GM19043 (cell line): ENCODE data around the gene KATNB1.

ENCODE experiments used
- ATAC-seq: cut with Tn5 transposase; IDR thresholded peaks from one replicate; pipeline ENCODE4 v1.9.1; 2021; ENCODE audit warnings: low read depth; ENCODE audit not compliant: unreplicated experiment

The KATNB1 gene

GRCh38 chr16:57754354-57755060, 18.9 kb downstream of the KATNB1 start:
- no peak for ATAC-seq

GRCh38 chr16:57755061-57755684, 19.6 kb downstream of the KATNB1 start:
- no peak for ATAC-seq

DNA sequence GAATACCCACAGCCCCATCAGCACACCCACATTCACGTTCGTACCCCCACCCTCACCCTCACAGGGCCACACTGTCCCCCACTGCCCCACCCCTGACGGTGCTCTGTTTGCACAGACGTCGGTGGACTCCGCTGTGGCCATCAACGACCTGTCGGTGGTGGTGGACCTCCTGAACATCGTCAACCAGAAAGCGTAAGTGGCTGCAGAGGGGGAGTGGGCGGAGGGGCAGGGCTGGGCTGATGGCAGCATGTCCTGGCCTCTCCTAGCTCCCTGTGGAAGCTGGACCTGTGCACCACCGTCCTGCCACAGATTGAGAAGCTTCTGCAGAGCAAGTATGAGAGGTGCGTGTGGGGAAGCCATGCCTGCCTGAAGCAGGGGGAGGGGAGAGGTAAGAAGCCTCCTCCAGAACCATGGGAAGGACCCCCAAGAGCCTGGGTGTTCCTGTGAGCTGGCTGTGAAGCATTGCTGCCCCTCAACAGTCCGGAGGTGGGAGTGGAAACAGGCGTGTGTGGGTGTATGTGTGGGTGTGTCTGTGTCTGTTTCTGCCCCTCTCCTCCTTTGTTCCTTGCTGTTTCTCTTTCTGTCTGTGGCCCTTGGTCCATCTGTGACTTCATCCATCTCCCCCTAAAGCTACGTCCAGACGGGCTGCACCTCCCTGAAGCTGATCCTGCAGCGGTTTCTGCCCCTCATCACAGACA, 20.3 kb downstream of the KATNB1 start:
- ATAC-seq = no peak

GRCh38 chr16:57756424-57757325, 21.1 kb downstream of the KATNB1 start:
- ATAC-seq = no peak

- peak; percentile 88 for ATAC-seq
Observed at GRCh38 chr16:57757326-57757786, 21.8 kb downstream of the KATNB1 start.

DNA sequence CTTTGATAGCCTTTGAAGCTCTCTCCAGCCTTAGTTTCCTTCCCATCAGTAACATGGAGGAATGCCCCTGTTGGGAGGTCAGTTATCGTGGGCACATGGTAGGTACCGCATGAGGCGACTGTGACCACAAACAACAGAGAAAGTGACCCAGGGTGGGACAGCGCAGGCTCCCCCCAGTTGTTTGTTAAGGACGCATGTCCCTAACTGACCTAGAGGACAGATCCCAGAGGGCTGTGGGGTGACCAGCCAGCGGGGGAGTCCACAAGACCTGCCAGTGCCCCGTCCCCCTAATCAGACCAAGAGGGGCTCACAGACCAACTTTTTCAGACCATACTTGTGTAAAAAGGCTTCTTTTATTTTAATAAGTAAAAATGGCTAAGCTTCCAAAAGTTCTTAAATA, 22.3 kb downstream of the KATNB1 start:
- ATAC-seq = no peak

- no peak for ATAC-seq
Observed at GRCh38 chr16:57758331-57759117, 23.0 kb downstream of the KATNB1 start.

- ATAC-seq = no peak
Observed at GRCh38 chr16:57759131-57759530, 23.6 kb downstream of the KATNB1 start.

DNA sequence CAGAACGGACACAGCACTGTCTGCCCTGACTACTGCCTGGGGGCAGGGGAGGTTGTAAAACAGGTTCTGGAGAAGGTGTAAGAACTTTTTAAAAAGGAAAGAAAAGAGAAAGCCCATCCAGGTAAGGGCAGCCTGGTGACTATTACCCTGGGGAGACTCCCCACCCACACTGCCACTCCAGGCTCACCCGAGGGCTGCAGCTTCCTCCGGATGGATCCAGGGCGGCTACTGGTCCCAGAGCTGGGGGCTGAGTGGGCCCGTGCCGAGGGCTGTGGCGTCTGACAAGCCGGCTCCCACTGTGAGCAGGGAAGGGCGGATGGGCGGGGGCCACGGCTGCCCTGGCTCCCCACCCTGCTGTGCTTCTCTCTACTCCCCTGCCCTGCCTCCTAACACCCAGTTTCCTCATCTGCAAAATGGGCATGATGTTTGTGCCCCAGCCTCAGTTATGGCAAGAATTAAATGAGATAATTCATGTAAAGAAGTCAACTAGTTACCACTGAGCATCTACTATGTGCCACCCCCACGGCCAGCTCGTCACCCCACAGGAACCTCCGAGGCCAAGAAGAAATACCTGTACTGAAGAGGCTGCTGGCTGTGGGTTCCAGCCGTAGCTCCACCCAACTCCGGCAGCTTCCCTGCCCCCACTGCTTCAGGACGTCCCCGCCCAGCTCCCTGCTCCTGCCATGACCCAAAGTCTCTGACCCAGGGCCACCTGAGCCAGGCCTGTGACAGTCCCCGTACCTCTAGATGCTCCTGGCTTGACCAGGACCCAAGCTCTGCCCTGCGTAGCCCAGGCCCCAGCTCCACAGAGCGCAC, 24.2 kb downstream of the KATNB1 start:
- ATAC-seq = no peak

- no peak for ATAC-seq
Observed at GRCh38 chr16:57760357-57761160, 25.0 kb downstream of the KATNB1 start.

DNA sequence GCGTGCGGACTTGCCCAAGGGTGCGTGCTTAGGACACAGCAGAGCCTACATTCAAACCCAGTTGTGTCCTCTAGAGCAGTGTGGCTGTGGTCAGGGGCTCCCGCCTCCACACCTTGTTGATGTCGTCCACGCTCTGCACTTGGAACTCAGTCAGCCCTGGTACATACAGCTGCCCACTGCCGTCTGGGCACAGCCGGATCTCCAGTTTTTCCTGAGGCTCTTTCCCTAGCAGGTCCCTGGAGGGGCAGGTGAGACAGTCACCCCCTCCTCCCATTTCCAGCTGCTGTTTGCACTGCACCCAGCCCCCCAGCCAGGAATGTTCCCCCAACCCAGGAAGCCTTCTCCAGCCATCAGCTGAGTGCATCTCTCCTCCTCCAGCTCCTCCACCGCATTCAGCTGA, 25.7 kb downstream of the KATNB1 start:
- no peak for ATAC-seq

- no peak for ATAC-seq
Observed at GRCh38 chr16:57761957-57762356, 26.4 kb downstream of the KATNB1 start.

- ATAC-seq = no peak
Observed at GRCh38 chr16:57762365-57763040, 26.9 kb downstream of the KATNB1 start.

- ATAC-seq = no peak
Observed at GRCh38 chr16:57763285-57764005, 27.9 kb downstream of the KATNB1 start.

DNA sequence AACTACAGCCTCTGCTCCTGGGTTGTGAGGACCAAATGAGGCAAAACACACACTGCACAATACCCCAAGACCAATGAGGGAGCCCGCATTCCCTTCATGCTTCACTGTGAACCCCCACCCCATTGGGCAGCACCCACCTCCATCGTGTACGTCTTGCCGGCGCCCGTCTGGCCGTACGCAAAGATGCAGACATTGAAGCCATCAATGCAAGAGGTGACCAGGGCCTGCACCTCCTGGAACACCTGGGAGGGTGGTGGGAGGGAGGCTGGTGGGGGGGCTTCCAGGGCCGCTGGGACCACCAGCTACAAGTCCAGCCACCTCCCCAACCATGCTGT, 28.4 kb downstream of the KATNB1 start:
- ATAC-seq = no peak

DNA sequence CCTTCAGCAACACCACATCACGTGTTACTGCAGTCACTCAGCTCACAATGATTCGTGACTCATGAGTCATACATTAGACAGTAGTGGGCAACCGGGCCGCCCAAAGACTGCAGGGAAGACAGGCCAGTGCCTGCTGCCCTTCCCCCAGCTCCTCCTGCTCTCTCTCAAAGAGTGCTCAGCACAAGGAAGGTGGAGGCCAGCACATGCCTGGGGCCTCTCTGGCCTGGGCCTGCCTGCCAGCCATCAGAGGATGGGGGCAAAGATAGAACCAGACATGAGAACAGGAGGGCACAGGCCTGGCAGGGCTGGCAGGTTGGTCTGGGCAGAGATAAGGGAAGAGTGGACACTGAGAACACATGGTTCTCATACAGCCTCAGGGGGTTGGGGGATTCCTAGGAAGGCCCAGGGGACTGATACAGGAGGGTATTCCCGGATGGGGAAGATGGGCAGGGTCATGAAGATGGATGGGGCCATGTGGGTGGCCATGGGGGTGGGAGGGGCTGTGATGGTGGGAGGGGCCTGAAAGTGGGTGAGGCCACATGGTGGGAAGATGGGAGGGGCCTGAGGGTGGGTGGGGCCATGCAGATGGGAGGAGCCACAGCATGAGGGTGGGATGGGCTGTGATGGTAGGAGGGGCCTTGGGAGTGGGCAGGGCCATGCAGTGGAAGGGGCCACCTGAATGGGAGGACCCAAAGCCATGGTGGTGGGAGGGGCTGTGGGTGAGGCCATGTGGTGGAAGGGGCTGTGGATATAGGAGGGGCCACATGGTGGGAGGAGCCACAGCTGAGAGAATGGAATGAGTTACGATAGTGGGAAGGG, 29.0 kb downstream of the KATNB1 start:
- no peak for ATAC-seq
